Activated naive CD4-positive, alpha-beta T cell treated with anti-CD3 and anti-CD28 coated beads, Interleukin-2, amount 50 U/mL, for 16 hours (primary cell): ENCODE results near the gene SVOP.

Experiments used
- DNase-seq: peaks from one replicate; pipeline ENCODE4 v3.0.0-alpha.2; 2020

Gene SVOP

GRCh38 chr12:108973629-108974152, 47.2 kb downstream of the SVOP start:
- no peak for DNase-seq

DNA sequence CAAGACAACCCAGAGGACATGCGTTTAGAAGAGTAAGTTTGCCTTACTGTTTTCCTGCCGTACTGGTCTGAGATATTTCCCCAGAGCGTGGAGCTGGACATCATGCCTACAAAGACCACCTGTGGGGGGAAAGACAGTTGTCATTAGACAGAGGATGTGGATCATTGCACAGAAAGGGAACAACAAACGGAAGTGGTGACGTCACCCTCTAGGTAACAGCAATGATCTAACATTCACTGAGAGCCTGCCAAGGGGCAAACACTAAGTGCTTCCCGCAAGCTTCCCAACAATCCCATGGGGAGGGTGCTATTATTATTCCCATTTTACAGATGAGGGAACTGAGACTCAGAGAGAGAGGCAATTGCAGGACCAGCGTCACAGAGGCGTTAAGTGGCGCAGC, 48.5 kb downstream of the SVOP start:
- no peak for DNase-seq

GRCh38 chr12:108969622-108970021, 51.2 kb downstream of the SVOP start:
- no peak for DNase-seq

- DNase-seq: no peak
These were observed 52.9 kb downstream of the SVOP start for GRCh38 chr12:108967869-108968540.

DNA sequence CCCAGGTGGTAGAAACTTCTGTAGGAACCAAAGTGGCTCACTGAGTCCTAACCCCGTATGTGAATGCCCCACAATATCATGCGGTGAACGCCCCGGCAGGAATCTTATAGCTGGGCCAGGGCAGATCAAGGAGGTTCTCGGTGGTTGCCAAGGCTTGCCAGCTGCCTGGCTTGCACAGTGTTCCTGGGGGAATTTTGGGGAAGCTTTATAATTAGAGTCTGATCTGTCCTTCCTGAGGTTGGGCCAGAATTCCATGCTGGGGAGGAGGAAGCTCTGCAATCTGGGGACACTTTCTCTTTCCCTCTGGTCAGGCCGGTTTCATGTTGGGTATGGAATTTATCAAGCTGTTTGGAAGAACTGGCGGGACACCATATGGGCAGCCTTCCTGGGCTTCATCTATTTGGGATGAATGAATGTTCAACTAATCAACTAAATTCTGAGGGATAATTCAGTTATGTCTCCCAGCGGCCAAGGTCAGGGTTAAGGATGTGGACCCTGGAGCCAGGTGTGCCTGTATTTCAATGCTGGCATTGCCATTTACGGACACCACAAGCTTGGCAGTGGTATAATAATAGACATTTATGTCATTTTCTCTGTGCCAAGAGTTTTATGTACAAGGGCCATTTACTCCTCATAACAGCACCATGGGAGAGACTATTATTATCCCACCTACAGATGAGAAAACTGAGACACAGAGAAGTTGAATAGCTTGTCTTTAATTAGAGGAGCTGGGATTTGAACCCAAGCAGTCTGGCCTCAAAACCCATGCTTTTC, 54.3 kb downstream of the SVOP start:
- no peak for DNase-seq

DNA sequence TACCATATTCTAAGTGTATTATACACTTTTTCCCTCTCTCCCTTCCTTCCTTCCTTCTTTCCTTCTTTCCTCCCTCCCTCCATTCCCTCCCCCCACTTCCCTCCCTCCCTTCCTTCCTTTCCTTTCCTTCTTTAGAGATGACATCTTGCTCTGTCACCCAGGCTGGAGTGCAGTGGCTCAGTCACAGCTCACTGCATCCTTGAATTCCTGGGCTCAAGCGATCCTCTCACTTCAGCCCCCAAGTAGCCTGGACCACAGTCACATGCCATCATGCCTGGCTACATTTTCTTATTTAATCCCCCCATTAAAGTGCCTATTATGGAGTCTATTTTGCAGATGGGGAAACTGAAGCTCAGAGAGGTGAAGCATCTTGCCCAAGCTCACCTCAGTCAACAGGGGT, 55.0 kb downstream of the SVOP start:
- DNase-seq: no peak

- DNase-seq: no peak
These were observed 56.2 kb downstream of the SVOP start for GRCh38 chr12:108964371-108965352.

- no peak for DNase-seq
These were observed 58.6 kb downstream of the SVOP start for GRCh38 chr12:108962256-108962655.

- no peak for DNase-seq
These were observed 60.9 kb downstream of the SVOP start for GRCh38 chr12:108959748-108960655.

DNA sequence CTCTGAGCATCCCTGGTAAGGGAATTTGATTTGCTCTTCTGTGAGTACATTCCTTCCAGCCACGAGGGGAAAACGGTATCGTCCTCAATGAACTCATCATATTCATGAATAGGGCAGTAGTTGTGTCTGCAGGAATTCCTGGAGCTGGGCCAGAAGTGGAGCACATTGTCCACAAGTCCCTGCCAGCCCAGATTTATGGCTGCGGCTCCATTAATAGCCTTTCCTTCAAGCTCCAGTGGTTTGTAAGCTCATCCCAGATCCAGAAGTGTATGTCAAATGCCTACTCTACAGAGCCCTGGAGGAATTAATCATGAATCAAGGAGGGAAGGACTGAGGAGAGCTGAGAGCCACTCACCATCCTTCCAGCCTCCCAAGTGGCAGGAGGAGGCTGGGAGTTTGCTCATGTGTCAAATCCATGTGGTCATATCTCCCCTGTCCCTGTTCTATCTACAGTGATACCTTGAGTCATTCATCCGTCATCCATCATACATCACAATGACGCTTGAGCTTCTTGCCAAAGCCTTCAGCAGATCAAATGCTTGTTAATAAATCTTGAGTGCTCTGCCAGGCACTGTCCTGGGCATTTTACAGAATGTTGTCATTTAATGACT, 65.5 kb downstream of the SVOP start:
- DNase-seq: no peak

GRCh38 chr12:108950991-108951739, 69.7 kb downstream of the SVOP start:
- DNase-seq: peak; percentile 60

DNA sequence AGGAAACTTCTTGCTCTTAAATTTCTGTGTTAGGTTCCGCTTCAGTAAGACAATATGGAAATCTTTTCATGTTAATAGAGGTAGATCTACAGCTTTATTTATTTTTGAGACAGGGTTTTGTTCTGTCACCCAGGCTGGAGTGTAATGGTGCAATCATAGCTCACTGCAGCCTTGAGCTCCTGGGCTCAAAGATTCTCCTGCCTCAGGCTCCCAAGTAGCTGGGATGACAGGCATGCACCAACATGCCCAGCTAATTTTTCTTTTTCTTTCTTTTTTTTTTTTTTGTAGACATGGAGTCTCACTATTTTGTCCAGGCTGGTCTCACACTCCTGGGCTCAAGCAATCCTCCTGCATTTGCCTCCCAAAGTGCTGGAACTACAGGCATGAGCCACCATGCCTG, 70.9 kb downstream of the SVOP start:
- DNase-seq: no peak

- no peak for DNase-seq
These were observed 72.5 kb downstream of the SVOP start for GRCh38 chr12:108948367-108948766.

- DNase-seq: no peak
These were observed 73.8 kb downstream of the SVOP start for GRCh38 chr12:108947097-108947496.

DNA sequence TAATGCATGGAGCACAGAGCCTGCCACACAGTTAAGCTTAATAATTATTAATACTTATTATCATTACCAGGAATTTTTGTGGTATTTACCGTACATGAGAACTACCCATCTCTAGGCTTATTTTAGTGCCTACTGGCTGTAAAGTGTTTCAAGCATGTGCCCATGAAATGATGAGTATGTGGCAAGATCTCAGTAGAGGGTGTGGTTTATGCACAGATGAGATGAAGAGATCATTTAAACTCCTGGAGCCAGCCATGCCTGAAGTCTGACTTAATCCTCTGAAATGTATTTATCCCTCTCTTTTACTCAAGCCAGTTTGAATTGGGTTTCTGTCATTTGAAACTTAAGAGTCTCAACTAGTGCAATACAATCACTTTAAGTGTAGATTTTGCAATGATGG, 80.7 kb downstream of the SVOP start:
- no peak for DNase-seq

GRCh38 chr12:108939594-108939993, 81.3 kb downstream of the SVOP start:
- DNase-seq: no peak

DNA sequence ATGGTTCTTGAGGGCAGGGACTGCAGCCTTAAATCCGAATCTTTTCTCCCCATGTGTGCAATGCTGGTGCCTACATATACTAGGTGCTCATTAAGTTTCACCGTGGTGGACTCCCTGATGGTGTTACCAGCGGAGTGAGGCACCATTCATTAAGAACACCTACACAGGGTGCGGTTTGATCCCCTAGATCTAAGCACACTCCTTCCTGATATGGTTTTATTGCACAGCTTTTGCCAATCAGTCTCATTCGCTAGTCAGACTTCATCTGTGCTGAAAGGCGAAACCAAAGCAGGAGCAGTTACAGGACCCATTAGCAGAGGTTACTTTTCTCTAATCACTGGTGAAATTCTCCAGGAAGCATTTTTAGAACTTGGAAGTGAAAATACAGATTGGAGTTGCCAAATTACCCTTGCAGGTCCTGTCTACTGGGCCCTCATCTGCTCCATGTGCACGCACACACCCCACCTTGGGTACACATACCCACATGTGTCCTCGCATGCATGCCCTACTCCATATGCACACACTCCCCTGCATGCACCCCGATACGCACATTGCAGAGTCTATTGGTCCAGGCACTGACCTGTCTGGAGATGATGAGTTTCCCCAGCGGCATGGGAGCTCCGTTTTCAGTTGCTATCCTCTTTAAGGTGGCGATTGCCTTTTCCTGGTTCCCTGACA, 82.5 kb downstream of the SVOP start:
- DNase-seq: no peak

DNA sequence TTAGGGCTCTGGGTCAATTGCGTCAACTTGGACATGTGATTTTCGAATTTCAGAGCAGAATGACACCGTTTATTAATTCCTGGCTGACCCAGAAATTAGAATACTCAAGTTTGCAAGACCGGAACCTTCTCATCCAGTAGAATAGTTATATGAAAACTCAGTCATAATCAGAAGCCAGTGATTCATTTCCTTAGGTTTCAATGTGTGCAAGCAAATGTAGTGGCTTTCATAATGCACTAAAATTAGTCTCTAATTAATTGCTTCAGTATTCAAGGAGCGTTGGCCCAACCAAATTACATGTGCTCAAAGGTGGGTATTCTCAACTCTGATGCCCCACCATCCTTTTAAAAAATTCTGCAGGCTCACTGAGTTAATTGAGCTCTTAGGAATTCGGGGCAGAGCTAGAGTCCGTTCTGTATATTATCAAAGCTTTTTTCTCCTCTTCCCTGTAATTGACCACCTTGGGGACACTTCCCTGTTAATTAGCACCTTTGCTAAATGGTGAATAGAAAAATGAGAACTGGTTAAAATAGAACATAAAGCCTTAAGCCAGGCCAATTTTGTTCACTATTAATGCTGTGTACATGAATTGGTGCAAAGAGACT, 85.6 kb downstream of the SVOP start:
- no peak for DNase-seq

DNA sequence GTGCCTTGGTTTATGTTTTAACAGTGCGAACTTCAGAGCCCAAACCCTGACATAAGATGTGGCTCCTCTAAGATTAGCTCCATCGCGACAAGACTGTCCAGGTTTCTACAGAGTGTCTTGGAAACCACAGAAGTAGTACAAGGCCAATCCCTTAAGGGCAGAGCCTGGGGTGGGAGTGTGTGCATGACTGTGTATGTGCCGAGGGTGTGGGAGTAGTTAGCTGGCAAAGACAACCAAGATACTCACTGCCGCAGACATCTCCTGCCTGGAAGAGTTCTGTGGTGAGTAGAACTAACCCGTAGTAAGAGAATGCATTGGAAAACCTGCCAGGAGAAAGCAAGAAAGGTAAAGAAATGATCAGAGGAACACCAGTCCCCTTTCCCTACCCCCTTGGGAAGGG, 86.9 kb downstream of the SVOP start:
- no peak for DNase-seq

GRCh38 chr12:108930756-108931155, 90.1 kb downstream of the SVOP start:
- DNase-seq: no peak
